HG03432 (cell line): ENCODE results near the gene TRIM26.
"Not testable (repeated sequence)": the region's sequence is repeated elsewhere in the genome, so short reads cannot be mapped to it uniquely, and the experiment has no call there.

ENCODE experiments used
- ATAC-seq: cut with Tn5 transposase; IDR thresholded peaks from one replicate; pipeline ENCODE4 v1.9.1; 2021; ENCODE audit warnings: mild to moderate bottlenecking, moderate library complexity; ENCODE audit not compliant: unreplicated experiment

Gene TRIM26

GRCh38 chr6:30172681-30173080, 40.5 kb downstream of the TRIM26 start:
- ATAC-seq: no peak

GRCh38 chr6:30171677-30172471, 41.3 kb downstream of the TRIM26 start:
- no peak for ATAC-seq

- ATAC-seq: no peak
Observed at GRCh38 chr6:30169658-30170614, 43.3 kb downstream of the TRIM26 start.

GRCh38 chr6:30168741-30169140, 44.5 kb downstream of the TRIM26 start:
- ATAC-seq: no peak

GRCh38 chr6:30167101-30167500, 46.1 kb downstream of the TRIM26 start:
- ATAC-seq: no peak

GRCh38 chr6:30165238-30165637, 48.0 kb downstream of the TRIM26 start:
- not testable (repeated sequence) for ATAC-seq

- no peak for ATAC-seq
Observed at GRCh38 chr6:30164714-30165113, 48.5 kb downstream of the TRIM26 start.

- ATAC-seq: no peak
Observed at GRCh38 chr6:30163918-30164654, 49.1 kb downstream of the TRIM26 start.

- no peak for ATAC-seq
Observed at GRCh38 chr6:30163090-30163917, 49.9 kb downstream of the TRIM26 start, which contains the start of gene TRIM15. TRIM15 (plus strand) TSS chr6:30163546; CDS start chr6:30163685, 139 bp downstream.

GRCh38 chr6:30162265-30163089, 50.7 kb downstream of the TRIM26 start:
- ATAC-seq: no peak

GRCh38 chr6:30160785-30161531, 52.2 kb downstream of the TRIM26 start, which contains the start of gene TRIM10:
TRIM10 (minus strand) TSS chr6:30161211; CDS start chr6:30160858, 353 bp downstream.
- ATAC-seq: no peak

GRCh38 chr6:30160008-30160784, 53.0 kb downstream of the TRIM26 start:
- ATAC-seq: no peak

GRCh38 chr6:30158475-30159040, 54.6 kb downstream of the TRIM26 start:
- ATAC-seq: no peak

- ATAC-seq: no peak
Observed at GRCh38 chr6:30157999-30158398, 55.2 kb downstream of the TRIM26 start.

- no peak for ATAC-seq
Observed at GRCh38 chr6:30157581-30157980, 55.6 kb downstream of the TRIM26 start.

- no peak for ATAC-seq
Observed at GRCh38 chr6:30156774-30157173, 56.4 kb downstream of the TRIM26 start.

- no peak for ATAC-seq
Observed at GRCh38 chr6:30156262-30156599, 57.0 kb downstream of the TRIM26 start.
